OCI-LY7 (cell line): ENCODE data around the gene ARL17A.
"Not testable (repeated sequence)": the region's sequence is repeated elsewhere in the genome, so short reads cannot be mapped to it uniquely, and the experiment has no call there.

Experiments used
- CTCF ChIP-seq: fragments of 200-600 bp; sonication (generic); conservative IDR thresholded peaks from 2 replicates; pipeline ENCODE4 v1.5.1; 2014; ENCODE audit warnings: mild to moderate bottlenecking, antibody characterized with exemption, low read length, moderate library complexity, mixed read lengths
- EZH2phosphoT487 ChIP-seq: fragments of 200-600 bp; sonication (generic); IDR thresholded peaks from 2 replicates; pipeline ENCODE4 v1.6.1; 2018; ENCODE audit warnings: low read depth, borderline replicate concordance, mild to moderate bottlenecking, mixed run types, antibody characterized with exemption, low read length, moderate library complexity, mixed read lengths

- not testable (repeated sequence) for TF ChIP-seq CTCF, EZH2phosphoT487
Observed at GRCh38 chr17:46580082-46580481, 591 bp upstream of the ARL17A start.
